PC-3 (cell line): ENCODE results near the gene KRT17. TPM values are rescaled to one million over a fixed set of nuclear protein-coding genes. Genes with fewer than 3 reads are reported as not detected.

Source experiments
- ATAC-seq: fragments of 200-7000 bp; cut with Tn5 transposase; 2 replicates; pipeline ENCODE4 v1.9.1; 2020; ENCODE audit warnings: mild to moderate bottlenecking, moderate library complexity
- BruUV-seq: library from RNA; stranded (reverse); fragments of 400-500 nt; replicated peaks from 2 replicates; lab custom pipeline; 2021; lab: Mats Ljungman, UMichigan
- CTCF ChIA-PET: fragments of 300-600 bp; sonication (Branson Sonifier 250); formaldehyde crosslinking; loops from one replicate; lab custom pipeline; 2022; ENCODE audit warnings: antibody characterized with exemption; lab: Charles Lee
- POLR2A ChIA-PET: fragments of 300-600 bp; sonication (Branson Sonifier 250); formaldehyde crosslinking; loops from one replicate; lab custom pipeline; 2022; ENCODE audit warnings: antibody characterized with exemption; ENCODE audit not compliant: unreplicated experiment; lab: Charles Lee
- DNase-seq: peaks from one replicate; pipeline ENCODE4 v3.0.0-alpha.2; 2015
- H2AFZ ChIP-seq: fragments of 300-600 bp; sonication (generic); 2 replicates; pipeline ENCODE4 v1.6.0; 2016; ENCODE audit warnings: antibody characterized with exemption, low read length
- H3F3A ChIP-seq: fragments of 300-600 bp; sonication (generic); one replicate; pipeline ENCODE4 v1.6.0; 2017; ENCODE audit warnings: antibody characterized with exemption, low read length, control low read depth, mild to moderate bottlenecking; ENCODE audit not compliant: unreplicated experiment
- H3K27ac ChIP-seq: fragments of 300-600 bp; sonication (generic); 2 replicates; pipeline ENCODE4 v1.5.1; 2016; ENCODE audit warnings: mild to moderate bottlenecking, low read length
- H3K27me3 ChIP-seq: fragments of 300-600 bp; sonication (generic); 2 replicates; pipeline ENCODE4 v1.6.1; 2016; ENCODE audit warnings: low read length, mixed read lengths
- H3K36me3 ChIP-seq: fragments of 300-600 bp; sonication (generic); 2 replicates; pipeline ENCODE4 v1.6.1; 2016; ENCODE audit warnings: low read depth, mixed run types, low read length, mixed read lengths
- H3K4me1 ChIP-seq: fragments of 300-600 bp; sonication (generic); 2 replicates; pipeline ENCODE4 v1.5.1; 2016; ENCODE audit warnings: low read length; ENCODE audit not compliant: insufficient read depth
- H3K4me2 ChIP-seq: fragments of 300-600 bp; sonication (generic); 2 replicates; pipeline ENCODE4 v1.6.0; 2016; ENCODE audit warnings: low read length
- H3K4me3 ChIP-seq: fragments of 300-600 bp; sonication (generic); 2 replicates; pipeline ENCODE4 v1.5.1; 2016; ENCODE audit warnings: mild to moderate bottlenecking, low read length, mixed read lengths
- H3K79me2 ChIP-seq: fragments of 300-600 bp; sonication (generic); 2 replicates; pipeline ENCODE4 v1.6.1; 2017; ENCODE audit warnings: low read length, mixed read lengths
- H3K9ac ChIP-seq: fragments of 300-600 bp; sonication (generic); 2 replicates; pipeline ENCODE4 v1.6.0; 2016; ENCODE audit warnings: mild to moderate bottlenecking, low read length
- H3K9me2 ChIP-seq: fragments of 300-600 bp; sonication (generic); replicated peaks from 2 replicates; pipeline ENCODE4 v1.6.1; 2016; ENCODE audit warnings: mixed run types, low read length, mixed read lengths
- H3K9me3 ChIP-seq: fragments of 300-600 bp; sonication (generic); 2 replicates; pipeline ENCODE4 v1.6.1; 2016; ENCODE audit warnings: low read length, mixed read lengths
- H4K20me1 ChIP-seq: fragments of 300-600 bp; sonication (generic); 2 replicates; pipeline ENCODE4 v1.6.1; 2016; ENCODE audit warnings: low read length, mixed read lengths
- CTCF ChIP-seq: fragments of 300-600 bp; sonication (generic); conservative IDR thresholded peaks from 2 replicates; pipeline ENCODE4 v1.5.1; 2017; ENCODE audit warnings: antibody characterized with exemption, low read depth, mild to moderate bottlenecking, low read length
- EZH2 ChIP-seq: fragments of 300-600 bp; sonication (generic); IDR thresholded peaks from one replicate; pipeline ENCODE4 v1.6.1; 2017; ENCODE audit warnings: antibody characterized with exemption, mild to moderate bottlenecking, low read length; ENCODE audit not compliant: unreplicated experiment
- EZH2phosphoT487 ChIP-seq: fragments of 300-600 bp; sonication (generic); IDR thresholded peaks from 2 replicates; pipeline ENCODE4 v1.6.1; 2018; ENCODE audit warnings: mild to moderate bottlenecking, antibody characterized with exemption, low read length, borderline replicate concordance
- intact Hi-C: fragments of 100-400 bp; cut with micrococcal nuclease; formaldehyde crosslinking; loops from 2 replicates; pipeline ENCODE4 v1.9.0; 2023
- total RNA-seq: library from RNA; depleted of rRNA; stranded (reverse); fragments of >200 nt; gene quantifications from 2 replicates; pipeline ENCODE4 v1.2.3, GENCODE V29; 2014

KRT17 gene
- total RNA-seq, 1 experiment from 2014 or later, result 92.1 TPM

- no peak for DNase-seq
- H4K20me1 ChIP-seq, result no peaks in the 10 kb centered on the region
- no peaks in the 10 kb centered on the region for H3K4me1 ChIP-seq
- no peak overlapping the region for H3K9ac ChIP-seq
- no peak overlapping the region for H3K4me3 ChIP-seq
- no peaks in the 10 kb centered on the region for H3K9me3 ChIP-seq
- TF ChIP-seq EZH2phosphoT487 (no peak), CTCF (no peak), EZH2 (no peak)
- no peak overlapping the region for H3K27ac ChIP-seq
- BruUV-seq, result no TSS peak
- no peaks in the 10 kb centered on the region for H3K36me3 ChIP-seq
- ATAC-seq, result no peak
- intact Hi-C loops, result no loop called here
- H3K79me2 ChIP-seq, result no peaks in the 10 kb centered on the region
- no peaks in the 10 kb centered on the region for H3K9me2 ChIP-seq
- H2AFZ ChIP-seq, result no peak overlapping the region
- CTCF ChIA-PET, result no interaction called here
- POLR2A ChIA-PET, result no interaction called here
- no peak overlapping the region for H3K4me2 ChIP-seq
- H3K27me3 ChIP-seq, result no peaks in the 10 kb centered on the region
- H3F3A ChIP-seq, result no peaks in the 10 kb centered on the region
Measured at GRCh38 chr17:41633556-41634199, 9.3 kb upstream of the KRT17 start.

GRCh38 chr17:41632482-41633105, 8.2 kb upstream of the KRT17 start:
- no peak for TF ChIP-seq CTCF
- no peak for TF ChIP-seq EZH2phosphoT487
- no peak for TF ChIP-seq EZH2
- H3F3A ChIP-seq, result no peaks in the 10 kb centered on the region
- ATAC-seq (no peak), DNase-seq (no peak)
- no peak overlapping the region for H3K4me3 ChIP-seq
- H2AFZ ChIP-seq, result no peak overlapping the region
- no peaks in the 10 kb centered on the region for H3K36me3 ChIP-seq
- no peaks in the 10 kb centered on the region for H3K9me3 ChIP-seq
- no TSS peak for BruUV-seq
- CTCF ChIA-PET, result no interaction called here
- H3K9me2 ChIP-seq, result no peaks in the 10 kb centered on the region
- H3K4me1 ChIP-seq, result no peaks in the 10 kb centered on the region
- no peak overlapping the region for H3K27ac ChIP-seq
- intact Hi-C loops, result no loop called here
- H3K4me2 ChIP-seq, result no peak overlapping the region
- no peaks in the 10 kb centered on the region for H4K20me1 ChIP-seq
- POLR2A ChIA-PET, result no interaction called here
- no peak overlapping the region for H3K9ac ChIP-seq
- no peaks in the 10 kb centered on the region for H3K27me3 ChIP-seq
- no peaks in the 10 kb centered on the region for H3K79me2 ChIP-seq

- intact Hi-C loops, result no loop called here
- Histone ChIP-seq H3K36me3 (no peaks in the 10 kb centered on the region), H3K9ac (no peak overlapping the region), H3K4me3 (no peak overlapping the region), H2AFZ (no peak overlapping the region), H3K27ac (no peak overlapping the region), H3F3A (no peaks in the 10 kb centered on the region), H3K4me2 (no peak overlapping the region), H3K27me3 (no peaks in the 10 kb centered on the region), H3K79me2 (no peaks in the 10 kb centered on the region), H3K9me2 (no peaks in the 10 kb centered on the region), H4K20me1 (no peaks in the 10 kb centered on the region), H3K9me3 (no peaks in the 10 kb centered on the region), H3K4me1 (no peaks in the 10 kb centered on the region)
- TF ChIP-seq EZH2 (no peak), EZH2phosphoT487 (no peak), CTCF (no peak)
- DNase-seq (no peak), ATAC-seq (no peak)
- CTCF ChIA-PET, result no interaction called here
- POLR2A ChIA-PET, result no interaction called here
- no TSS peak for BruUV-seq
Measured at GRCh38 chr17:41631898-41632285, 7.5 kb upstream of the KRT17 start.
